A673 (cell line): ENCODE measurements around the gene PLK2.

Experiments used
- CTCF ChIP-seq: fragments of 300-800, 200-600 bp; sonication (generic); conservative IDR thresholded peaks from 2 replicates; pipeline ENCODE4 v1.5.1; 2017; ENCODE audit warnings: low read depth, mild to moderate bottlenecking, antibody characterized with exemption, low read length, moderate library complexity, mixed read lengths
- EZH2 ChIP-seq: fragments of 200-600 bp; sonication (generic); IDR thresholded peaks from 2 replicates; pipeline ENCODE4 v1.6.1; 2017; ENCODE audit warnings: borderline replicate concordance, low read depth, mild to moderate bottlenecking, mixed read lengths, antibody characterized with exemption, low read length; ENCODE audit not compliant: poor library complexity, severe bottlenecking

- no peak for TF ChIP-seq CTCF
- no peak for TF ChIP-seq EZH2
Measured at GRCh38 chr5:58406394-58406793, 53.5 kb downstream of the PLK2 start.
